GM12878 (cell line): ENCODE measurements around the gene SLCO3A1. TPM values are rescaled to one million over a fixed set of nuclear protein-coding genes. Genes with fewer than 3 reads are reported as not detected.

Source experiments
- ATAC-seq: fragments of 200-7000 bp; cut with Tn5 transposase; 3 replicates; pipeline ENCODE4 v1.9.1; 2020; ENCODE audit warnings: mild to moderate bottlenecking, moderate library complexity
- BruUV-seq: library from RNA; stranded (reverse); fragments of 400-500 nt; replicated peaks from 2 replicates; lab custom pipeline; 2021; lab: Mats Ljungman, UMichigan
- CTCF ChIA-PET: fragments of 300-600 bp; sonication (Branson Sonifier 250); formaldehyde crosslinking; extraction: SDS; loops from one replicate; lab custom pipeline; 2021; ENCODE audit warnings: inconsistent platforms; lab: Yijun Ruan, JAX
- POLR2A ChIA-PET: fragments of 350-600 bp; formaldehyde crosslinking; extraction: SDS; loops from one replicate; lab custom pipeline; 2021; ENCODE audit warnings: inconsistent platforms; lab: Charles Lee
- RAD21 ChIA-PET: fragments of 300-600 bp; sonication (Branson Sonifier 250); formaldehyde crosslinking; loops from one replicate; lab custom pipeline; 2023; ENCODE audit warnings: antibody characterized with exemption; ENCODE audit not compliant: unreplicated experiment; lab: Charles Lee
- SMC1A ChIA-PET: fragments of 300-600 bp; sonication (Branson Sonifier 250); formaldehyde crosslinking; loops from one replicate; lab custom pipeline; 2023; ENCODE audit not compliant: unreplicated experiment, uncharacterized antibody; lab: Charles Lee
- DNase-seq: peaks from one replicate; pipeline ENCODE4 v3.0.0-alpha.2; 2011; ENCODE audit warnings: low read depth, low spot score
- FAIRE-seq: peaks from 3 replicates; lab custom pipeline; 2011; peaks lifted over from hg19 to GRCh38; lab: Jason Lieb, UNC
- H2AFZ ChIP-seq: 2 replicates; pipeline ENCODE4 v1.6.0; 2011; ENCODE audit warnings: low read depth, low read length, control low read depth; ENCODE audit not compliant: control insufficient read depth
- H3K27ac ChIP-seq: 2 replicates; pipeline ENCODE4 v1.5.1; 2011; ENCODE audit warnings: control low read depth; ENCODE audit not compliant: control insufficient read depth, insufficient read depth
- H3K27me3 ChIP-seq, 2 experiments: replicated peaks in 1 of 2; 2 replicates each; pipeline versions ENCODE4 v1.6.0 to v1.6.1; 2011; ENCODE audit warnings: low read length in 1 of 2; ENCODE audit not compliant: control insufficient read depth in 2 of 2, insufficient read depth in 2 of 2
- H3K36me3 ChIP-seq, 2 experiments: 2 replicates each; pipeline ENCODE4 v1.5.1; 2011; ENCODE audit warnings: low read length in 1 of 2; ENCODE audit not compliant: control insufficient read depth in 2 of 2, insufficient read depth in 2 of 2
- H3K4me1 ChIP-seq: 2 replicates; pipeline ENCODE4 v1.6.1; 2011; ENCODE audit warnings: mild to moderate bottlenecking, low read length, moderate library complexity, mixed read lengths; ENCODE audit not compliant: control insufficient read depth, insufficient read depth
- H3K4me2 ChIP-seq: 2 replicates; pipeline ENCODE4 v1.6.0; 2011; ENCODE audit warnings: control low read depth; ENCODE audit not compliant: control insufficient read depth, insufficient read depth
- H3K4me3 ChIP-seq: fragments of 200-600 bp; sonication (generic); 2 replicates; pipeline ENCODE4 v1.5.1; 2016
- H3K79me2 ChIP-seq: 2 replicates; pipeline ENCODE4 v1.6.0; 2011; ENCODE audit warnings: low read length; ENCODE audit not compliant: control insufficient read depth, insufficient read depth
- H3K9ac ChIP-seq: 2 replicates; pipeline ENCODE4 v1.8.0; 2011; ENCODE audit warnings: low read length, control low read depth, mixed read lengths; ENCODE audit not compliant: control insufficient read depth, insufficient read depth
- H3K9me3 ChIP-seq: replicated peaks from 3 replicates; pipeline ENCODE4 v1.5.1; 2011; ENCODE audit warnings: mild to moderate bottlenecking, low read length; ENCODE audit not compliant: control insufficient read depth, insufficient read depth
- H4K20me1 ChIP-seq: 2 replicates; pipeline ENCODE4 v1.6.0; 2011; ENCODE audit not compliant: control insufficient read depth, insufficient read depth
- HDAC6 ChIP-seq: fragments of 200-600 bp; sonication (generic); IDR thresholded peaks from one replicate; pipeline ENCODE4 v1.8.0; 2017; ENCODE audit warnings: antibody characterized with exemption; ENCODE audit not compliant: unreplicated experiment
- RELA ChIP-seq: fragments of 450-650 bp; IDR thresholded peaks from 2 replicates; pipeline ENCODE4 v1.8.0; 2014; ENCODE audit warnings: borderline replicate concordance; ENCODE audit not compliant: partially characterized antibody
- WGBS: methylation state at CpG from one replicate; pipeline ENCODE4 v1.1.6; 2016; ENCODE audit warnings: low lambda C conversion rate; ENCODE audit not compliant: insufficient replicate concordance, insufficient coverage; ENCODE audit errors: missing lambda C conversion rate; 5-methylcytosine and 5-hydroxymethylcytosine counted together
- in situ Hi-C: fragments of 300-500 bp; cut with MboI; formaldehyde crosslinking; loops from 9 replicates; pipeline ENCODE4 v1.14.3; 2018; ENCODE audit warnings: mixed read lengths
- intact Hi-C: fragments of 100-400 bp; cut with micrococcal nuclease; formaldehyde crosslinking; loops from one replicate; pipeline ENCODE4 v1.14.2; 2022; ENCODE audit not compliant: unreplicated experiment
- polyA plus RNA-seq, 11 experiments: library from polyadenylated mRNA; depleted of rRNA in 4 of 11; unstranded in 6 of 11; stranded (reverse) in 5 of 11; fragments of >200 nt; fragmentation: Nextera tagmentation in 4 of 11; fragmentation: Illumina TruSeq in 1 of 11; extraction: Ambion mirVana in 4 of 11; extraction: Trizol in 1 of 11; gene quantifications; 1 replicate in 1 of 11; 2 replicates in 10 of 11; pipeline versions ENCODE4 v1.2.1 to v1.2.3, GENCODE V29; 2011 to 2016; ENCODE audit warnings: inconsistent platforms in 2 of 11, missing spikeins in 2 of 11, low read depth in 1 of 11
- total RNA-seq, 4 experiments: library from RNA; depleted of rRNA in 3 of 4; stranded (reverse); fragments of >200 nt in 3 of 4; fragmentation: Illumina TruSeq in 1 of 4; extraction: Trizol in 1 of 4; gene quantifications; 2 replicates each; pipeline versions ENCODE4 v1.2.1 to v1.2.3, GENCODE V29; 2013 to 2021
- TF ChIP-seq, protein P1 (sequence below): IDR thresholded peaks from 2 replicates; pipeline ENCODE4 v1.6.1; 2012; ENCODE audit warnings: improper control_type of control experiment, low read depth, low read length; ENCODE audit not compliant: insufficient replicate concordance
- TF ChIP-seq, protein P2 (sequence below): fragments of 450-650 bp; formaldehyde crosslinking; IDR thresholded peaks from 2 replicates; pipeline ENCODE4 v1.5.0; 2022; ENCODE audit warnings: mild to moderate bottlenecking, missing genetic modification characterization
- TF ChIP-seq, protein P3 (sequence below): fragments of 450-650 bp; formaldehyde crosslinking; IDR thresholded peaks from 2 replicates; pipeline ENCODE4 v1.4.0; 2020; ENCODE audit warnings: mild to moderate bottlenecking, moderate library complexity
- TF ChIP-seq, protein P4 (sequence below): IDR thresholded peaks from 2 replicates; pipeline ENCODE4 v1.6.1; 2012; ENCODE audit warnings: low read depth, low read length, improper control_type of control experiment

Gene SLCO3A1
- total and polyA plus RNA-seq, 10 of the 15 experiments (the other 5 are each of a cell fraction or from before 2014, with no cell fraction given), result 0.05 to 5.9 (median 0.31) TPM

DNA sequence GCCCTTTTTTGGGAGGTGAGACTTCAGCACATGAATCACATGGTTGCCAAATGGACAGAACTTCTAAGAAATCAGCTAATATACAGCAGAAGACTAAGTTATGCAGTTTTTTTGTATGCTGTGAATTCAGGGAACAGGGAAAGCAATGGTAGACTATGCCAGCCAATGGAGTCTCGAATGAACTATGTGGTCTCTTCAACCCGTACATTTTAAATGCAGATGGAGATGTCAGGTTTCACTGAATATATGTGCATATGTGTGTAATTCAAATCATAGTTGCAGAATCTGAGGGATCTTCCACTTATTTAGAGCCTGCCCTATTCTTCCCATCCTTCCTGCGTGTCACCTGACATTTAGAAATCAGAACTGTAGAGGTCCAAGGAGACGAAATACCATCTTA lies 187.9 kb downstream of the SLCO3A1 start (continued):
- TF ChIP-seq, protein P1, sequence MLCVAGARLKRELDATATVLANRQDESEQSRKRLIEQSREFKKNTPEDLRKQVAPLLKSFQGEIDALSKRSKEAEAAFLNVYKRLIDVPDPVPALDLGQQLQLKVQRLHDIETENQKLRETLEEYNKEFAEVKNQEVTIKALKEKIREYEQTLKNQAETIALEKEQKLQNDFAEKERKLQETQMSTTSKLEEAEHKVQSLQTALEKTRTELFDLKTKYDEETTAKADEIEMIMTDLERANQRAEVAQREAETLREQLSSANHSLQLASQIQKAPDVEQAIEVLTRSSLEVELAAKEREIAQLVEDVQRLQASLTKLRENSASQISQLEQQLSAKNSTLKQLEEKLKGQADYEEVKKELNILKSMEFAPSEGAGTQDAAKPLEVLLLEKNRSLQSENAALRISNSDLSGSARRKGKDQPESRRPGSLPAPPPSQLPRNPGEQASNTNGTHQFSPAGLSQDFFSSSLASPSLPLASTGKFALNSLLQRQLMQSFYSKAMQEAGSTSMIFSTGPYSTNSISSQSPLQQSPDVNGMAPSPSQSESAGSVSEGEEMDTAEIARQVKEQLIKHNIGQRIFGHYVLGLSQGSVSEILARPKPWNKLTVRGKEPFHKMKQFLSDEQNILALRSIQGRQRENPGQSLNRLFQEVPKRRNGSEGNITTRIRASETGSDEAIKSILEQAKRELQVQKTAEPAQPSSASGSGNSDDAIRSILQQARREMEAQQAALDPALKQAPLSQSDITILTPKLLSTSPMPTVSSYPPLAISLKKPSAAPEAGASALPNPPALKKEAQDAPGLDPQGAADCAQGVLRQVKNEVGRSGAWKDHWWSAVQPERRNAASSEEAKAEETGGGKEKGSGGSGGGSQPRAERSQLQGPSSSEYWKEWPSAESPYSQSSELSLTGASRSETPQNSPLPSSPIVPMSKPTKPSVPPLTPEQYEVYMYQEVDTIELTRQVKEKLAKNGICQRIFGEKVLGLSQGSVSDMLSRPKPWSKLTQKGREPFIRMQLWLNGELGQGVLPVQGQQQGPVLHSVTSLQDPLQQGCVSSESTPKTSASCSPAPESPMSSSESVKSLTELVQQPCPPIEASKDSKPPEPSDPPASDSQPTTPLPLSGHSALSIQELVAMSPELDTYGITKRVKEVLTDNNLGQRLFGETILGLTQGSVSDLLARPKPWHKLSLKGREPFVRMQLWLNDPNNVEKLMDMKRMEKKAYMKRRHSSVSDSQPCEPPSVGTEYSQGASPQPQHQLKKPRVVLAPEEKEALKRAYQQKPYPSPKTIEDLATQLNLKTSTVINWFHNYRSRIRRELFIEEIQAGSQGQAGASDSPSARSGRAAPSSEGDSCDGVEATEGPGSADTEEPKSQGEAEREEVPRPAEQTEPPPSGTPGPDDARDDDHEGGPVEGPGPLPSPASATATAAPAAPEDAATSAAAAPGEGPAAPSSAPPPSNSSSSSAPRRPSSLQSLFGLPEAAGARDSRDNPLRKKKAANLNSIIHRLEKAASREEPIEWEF, result no peak

DNA sequence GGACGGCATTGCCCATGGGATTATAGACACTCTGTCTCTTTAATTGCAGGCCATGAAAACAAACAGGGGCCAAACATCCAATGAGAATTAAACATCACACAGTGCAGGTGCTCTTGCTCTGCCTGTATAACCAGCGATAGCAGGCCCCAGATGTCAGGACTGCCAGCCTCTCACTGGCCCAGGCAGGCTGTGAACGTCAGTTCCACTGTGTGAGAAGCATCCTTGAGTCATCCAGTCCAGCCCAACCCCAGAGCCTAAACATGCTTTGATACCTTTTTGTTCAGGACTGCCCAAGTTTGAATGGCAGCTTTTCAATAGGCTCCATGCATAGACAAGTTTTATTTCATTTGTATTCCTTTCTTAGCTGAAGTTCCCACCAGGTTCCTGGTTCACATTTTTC lies 189.8 kb downstream of the SLCO3A1 start:
- in situ Hi-C loops, result no loop called here
- H3K27ac ChIP-seq, result no peak overlapping the region
- 26% methylated on average over 3 of the region's 3 CpGs for WGBS
- H3K4me3 ChIP-seq, result no peak overlapping the region
- no peaks in the 10 kb centered on the region for H3K4me1 ChIP-seq
- BruUV-seq, result no TSS peak
- no peak overlapping the region for H3K9ac ChIP-seq
- FAIRE-seq (no peak), DNase-seq (no peak), ATAC-seq (no peak)
- CTCF ChIA-PET, result no interaction called here
- H3K9me3 ChIP-seq, result no peaks in the 10 kb centered on the region
- no peaks in the 10 kb centered on the region for H3K79me2 ChIP-seq
- no peak overlapping the region for H2AFZ ChIP-seq
- H4K20me1 ChIP-seq, result no peaks in the 10 kb centered on the region
- POLR2A ChIA-PET, result no interaction called here
- RAD21 ChIA-PET, result no interaction called here
- no peaks in the 10 kb centered on the region for H3K27me3 ChIP-seq
- SMC1A ChIA-PET, result no interaction called here
- H3K4me2 ChIP-seq, result no peak overlapping the region
- no peaks in the 10 kb centered on the region for H3K36me3 ChIP-seq
- intact Hi-C loops, result no loop called here
- TF ChIP-seq, protein P2, sequence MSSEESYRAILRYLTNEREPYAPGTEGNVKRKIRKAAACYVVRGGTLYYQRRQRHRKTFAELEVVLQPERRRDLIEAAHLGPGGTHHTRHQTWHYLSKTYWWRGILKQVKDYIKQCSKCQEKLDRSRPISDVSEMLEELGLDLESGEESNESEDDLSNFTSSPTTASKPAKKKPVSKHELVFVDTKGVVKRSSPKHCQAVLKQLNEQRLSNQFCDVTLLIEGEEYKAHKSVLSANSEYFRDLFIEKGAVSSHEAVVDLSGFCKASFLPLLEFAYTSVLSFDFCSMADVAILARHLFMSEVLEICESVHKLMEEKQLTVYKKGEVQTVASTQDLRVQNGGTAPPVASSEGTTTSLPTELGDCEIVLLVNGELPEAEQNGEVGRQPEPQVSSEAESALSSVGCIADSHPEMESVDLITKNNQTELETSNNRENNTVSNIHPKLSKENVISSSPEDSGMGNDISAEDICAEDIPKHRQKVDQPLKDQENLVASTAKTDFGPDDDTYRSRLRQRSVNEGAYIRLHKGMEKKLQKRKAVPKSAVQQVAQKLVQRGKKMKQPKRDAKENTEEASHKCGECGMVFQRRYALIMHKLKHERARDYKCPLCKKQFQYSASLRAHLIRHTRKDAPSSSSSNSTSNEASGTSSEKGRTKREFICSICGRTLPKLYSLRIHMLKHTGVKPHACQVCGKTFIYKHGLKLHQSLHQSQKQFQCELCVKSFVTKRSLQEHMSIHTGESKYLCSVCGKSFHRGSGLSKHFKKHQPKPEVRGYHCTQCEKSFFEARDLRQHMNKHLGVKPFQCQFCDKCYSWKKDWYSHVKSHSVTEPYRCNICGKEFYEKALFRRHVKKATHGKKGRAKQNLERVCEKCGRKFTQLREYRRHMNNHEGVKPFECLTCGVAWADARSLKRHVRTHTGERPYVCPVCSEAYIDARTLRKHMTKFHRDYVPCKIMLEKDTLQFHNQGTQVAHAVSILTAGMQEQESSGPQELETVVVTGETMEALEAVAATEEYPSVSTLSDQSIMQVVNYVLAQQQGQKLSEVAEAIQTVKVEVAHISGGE, result no peak
- TF ChIP-seq HDAC6, result no peak
- TF ChIP-seq, protein P3, sequence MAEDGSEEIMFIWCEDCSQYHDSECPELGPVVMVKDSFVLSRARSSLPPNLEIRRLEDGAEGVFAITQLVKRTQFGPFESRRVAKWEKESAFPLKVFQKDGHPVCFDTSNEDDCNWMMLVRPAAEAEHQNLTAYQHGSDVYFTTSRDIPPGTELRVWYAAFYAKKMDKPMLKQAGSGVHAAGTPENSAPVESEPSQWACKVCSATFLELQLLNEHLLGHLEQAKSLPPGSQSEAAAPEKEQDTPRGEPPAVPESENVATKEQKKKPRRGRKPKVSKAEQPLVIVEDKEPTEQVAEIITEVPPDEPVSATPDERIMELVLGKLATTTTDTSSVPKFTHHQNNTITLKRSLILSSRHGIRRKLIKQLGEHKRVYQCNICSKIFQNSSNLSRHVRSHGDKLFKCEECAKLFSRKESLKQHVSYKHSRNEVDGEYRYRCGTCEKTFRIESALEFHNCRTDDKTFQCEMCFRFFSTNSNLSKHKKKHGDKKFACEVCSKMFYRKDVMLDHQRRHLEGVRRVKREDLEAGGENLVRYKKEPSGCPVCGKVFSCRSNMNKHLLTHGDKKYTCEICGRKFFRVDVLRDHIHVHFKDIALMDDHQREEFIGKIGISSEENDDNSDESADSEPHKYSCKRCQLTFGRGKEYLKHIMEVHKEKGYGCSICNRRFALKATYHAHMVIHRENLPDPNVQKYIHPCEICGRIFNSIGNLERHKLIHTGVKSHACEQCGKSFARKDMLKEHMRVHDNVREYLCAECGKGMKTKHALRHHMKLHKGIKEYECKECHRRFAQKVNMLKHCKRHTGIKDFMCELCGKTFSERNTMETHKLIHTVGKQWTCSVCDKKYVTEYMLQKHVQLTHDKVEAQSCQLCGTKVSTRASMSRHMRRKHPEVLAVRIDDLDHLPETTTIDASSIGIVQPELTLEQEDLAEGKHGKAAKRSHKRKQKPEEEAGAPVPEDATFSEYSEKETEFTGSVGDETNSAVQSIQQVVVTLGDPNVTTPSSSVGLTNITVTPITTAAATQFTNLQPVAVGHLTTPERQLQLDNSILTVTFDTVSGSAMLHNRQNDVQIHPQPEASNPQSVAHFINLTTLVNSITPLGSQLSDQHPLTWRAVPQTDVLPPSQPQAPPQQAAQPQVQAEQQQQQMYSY (CRISPR knock-in tag), result no peak
- TF ChIP-seq RELA, result no peak
- TF ChIP-seq, protein P4, sequence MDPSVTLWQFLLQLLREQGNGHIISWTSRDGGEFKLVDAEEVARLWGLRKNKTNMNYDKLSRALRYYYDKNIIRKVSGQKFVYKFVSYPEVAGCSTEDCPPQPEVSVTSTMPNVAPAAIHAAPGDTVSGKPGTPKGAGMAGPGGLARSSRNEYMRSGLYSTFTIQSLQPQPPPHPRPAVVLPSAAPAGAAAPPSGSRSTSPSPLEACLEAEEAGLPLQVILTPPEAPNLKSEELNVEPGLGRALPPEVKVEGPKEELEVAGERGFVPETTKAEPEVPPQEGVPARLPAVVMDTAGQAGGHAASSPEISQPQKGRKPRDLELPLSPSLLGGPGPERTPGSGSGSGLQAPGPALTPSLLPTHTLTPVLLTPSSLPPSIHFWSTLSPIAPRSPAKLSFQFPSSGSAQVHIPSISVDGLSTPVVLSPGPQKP, result no peak
